K562 (cell line): ENCODE measurements around the gene ZFHX2. TPM values are rescaled to one million over a fixed set of nuclear protein-coding genes. Genes with fewer than 3 reads are reported as not detected.

Experiments used
- ATAC-seq: fragments of 200-7000 bp; cut with Tn5 transposase; 3 replicates; pipeline ENCODE4 v1.9.1; 2020; ENCODE audit warnings: moderate library complexity
- BruUV-seq: library from RNA; stranded (reverse); fragments of 400-500 nt; replicated peaks from 2 replicates; lab custom pipeline; 2021; lab: Mats Ljungman, UMichigan
- CTCF ChIA-PET: fragments of 300-600 bp; formaldehyde crosslinking; extraction: SDS; loops from one replicate; lab custom pipeline; 2021; ENCODE audit warnings: low intra/inter-chr PET ratio; lab: Yijun Ruan, JAX
- POLR2A ChIA-PET: fragments of 300-600, 350-650 bp; sonication (Branson Sonifier 250); formaldehyde crosslinking; extraction: SDS; loops from one replicate; lab custom pipeline; 2021; ENCODE audit warnings: antibody characterized with exemption, inconsistent platforms; lab: Yijun Ruan, JAX
- DNase-seq, 4 experiments: peaks; one replicate each; pipeline versions ENCODE4 v3.0.0 to v3.0.0-alpha.2; 2011 to 2018; ENCODE audit warnings: low spot score in 3 of 4, mixed read lengths in 3 of 4; ENCODE audit errors: extremely low read depth in 1 of 4
- FAIRE-seq: peaks from 2 replicates; lab custom pipeline; 2011; peaks lifted over from hg19 to GRCh38; lab: Jason Lieb, UNC
- H2AFZ ChIP-seq: 2 replicates; pipeline ENCODE4 v1.6.0; 2011; ENCODE audit warnings: low read depth, low read length, control low read depth, inconsistent platforms
- H3K27ac ChIP-seq: fragments of 200-600 bp; 3 replicates; pipeline ENCODE4 v1.8.0; 2011; ENCODE audit warnings: low read depth, mild to moderate bottlenecking, control low read depth, inconsistent platforms, low read length, moderate library complexity, mixed read lengths; ENCODE audit errors: extremely low read depth
- H3K27me3 ChIP-seq, 2 experiments: fragments of 300-600 bp in 1 of 2; 2 replicates in 1 of 2; 3 replicates in 1 of 2; pipeline versions ENCODE4 v1.6.0 to v1.8.0; 2011; ENCODE audit warnings: inconsistent platforms in 2 of 2, low read length in 2 of 2, mild to moderate bottlenecking in 1 of 2, mixed read lengths in 1 of 2, moderate library complexity in 1 of 2; ENCODE audit not compliant: control insufficient read depth in 2 of 2, insufficient read depth in 2 of 2
- H3K36me3 ChIP-seq: fragments of 300-600 bp; 3 replicates; pipeline ENCODE4 v1.8.0; 2011; ENCODE audit warnings: mild to moderate bottlenecking, low read length, inconsistent platforms; ENCODE audit not compliant: control insufficient read depth, insufficient read depth
- H3K4me1 ChIP-seq, 2 experiments: fragments of 200-600 bp in 1 of 2; replicated peaks in 1 of 2; 2 replicates in 1 of 2; 3 replicates in 1 of 2; pipeline versions ENCODE4 v1.5.1 to v1.8.0; 2011; ENCODE audit warnings: inconsistent platforms in 2 of 2, low read length in 2 of 2, mild to moderate bottlenecking in 1 of 2, mixed read lengths in 1 of 2, moderate library complexity in 1 of 2; ENCODE audit not compliant: control insufficient read depth in 2 of 2, insufficient read depth in 2 of 2
- H3K4me2 ChIP-seq: 2 replicates; pipeline ENCODE4 v1.6.1; 2011; ENCODE audit warnings: low read length, control low read depth, inconsistent platforms, mixed read lengths; ENCODE audit not compliant: insufficient read depth
- H3K4me3 ChIP-seq: fragments of 200-600 bp; sonication (generic), shearing (Covaris generic); 2 replicates; pipeline ENCODE4 v1.5.1; 2016; ENCODE audit warnings: control low read depth, inconsistent platforms
- H3K79me2 ChIP-seq: fragments of 200-600 bp; 3 replicates; pipeline ENCODE4 v1.8.0; 2011; ENCODE audit warnings: low read length, inconsistent platforms; ENCODE audit not compliant: control insufficient read depth, insufficient read depth
- H3K9ac ChIP-seq, 2 experiments: 2 replicates each; pipeline versions ENCODE4 v1.6.0 to v1.6.1; 2011; ENCODE audit warnings: low read depth in 2 of 2, low read length in 2 of 2, control low read depth in 1 of 2, inconsistent platforms in 1 of 2, mild to moderate bottlenecking in 1 of 2, mixed read lengths in 1 of 2; ENCODE audit not compliant: insufficient read depth in 1 of 2
- H3K9me1 ChIP-seq: one replicate; pipeline ENCODE4 v1.6.0; 2011; ENCODE audit warnings: inconsistent platforms, mild to moderate bottlenecking, low read length, moderate library complexity; ENCODE audit not compliant: control insufficient read depth, insufficient read depth
- H3K9me3 ChIP-seq: replicated peaks from 2 replicates; pipeline ENCODE4 v1.5.1; 2011; ENCODE audit warnings: low read depth, low read length, inconsistent platforms; ENCODE audit not compliant: control insufficient read depth, insufficient read depth
- H4K20me1 ChIP-seq: replicated peaks from 2 replicates; pipeline ENCODE4 v1.6.1; 2011; ENCODE audit warnings: low read length, inconsistent platforms, mixed read lengths; ENCODE audit not compliant: control insufficient read depth, insufficient read depth
- CTCF ChIP-seq, 3 experiments: IDR thresholded peaks in 2 of 3; conservative IDR thresholded peaks in 1 of 3; 2 replicates each; pipeline ENCODE4 v1.5.1; 2011 to 2012; ENCODE audit warnings: low read length in 3 of 3, mild to moderate bottlenecking in 3 of 3, control low read depth in 2 of 3, improper control_type of control experiment in 1 of 3, inconsistent platforms in 1 of 3, low read depth in 1 of 3, mixed read lengths in 1 of 3, moderate library complexity in 1 of 3; ENCODE audit not compliant: insufficient read depth in 2 of 3
- SMC3 ChIP-seq: conservative IDR thresholded peaks from 2 replicates; pipeline ENCODE4 v1.6.1; 2011; ENCODE audit warnings: low read depth, low read length, improper control_type of control experiment; ENCODE audit not compliant: insufficient read depth
- WGBS: fragments of 100-300 bp; shearing (Covaris generic); methylation state at CpG from one replicate; pipeline ENCODE4 v1.1.6; 2016; ENCODE audit warnings: low coverage, mixed read lengths; ENCODE audit not compliant: insufficient coverage; ENCODE audit errors: missing lambda C conversion rate; 5-methylcytosine and 5-hydroxymethylcytosine counted together
- in situ Hi-C: fragments of 300-500 bp; cut with MboI; formaldehyde crosslinking; loops from 4 replicates; pipeline ENCODE4 v1.15.0; 2018; ENCODE audit warnings: inconsistent platforms, mixed read lengths
- intact Hi-C: fragments of 100-400 bp; cut with micrococcal nuclease; formaldehyde crosslinking; loops from 2 replicates; pipeline ENCODE4 v1.14.2; 2022
- polyA plus RNA-seq, 8 experiments: library from polyadenylated mRNA; depleted of rRNA in 4 of 8; stranded (reverse) in 5 of 8; unstranded in 3 of 8; fragments of >200 nt; fragmentation: Nextera tagmentation in 2 of 8; fragmentation: Illumina TruSeq in 1 of 8; extraction: Ambion mirVana in 2 of 8; extraction: Trizol in 1 of 8; gene quantifications; 2 replicates each; pipeline versions ENCODE4 v1.2.1 to v1.2.3, GENCODE V29; 2011 to 2014; ENCODE audit warnings: inconsistent platforms in 1 of 8, missing spikeins in 1 of 8
- total RNA-seq, 7 experiments: library from RNA; depleted of rRNA in 6 of 7; stranded (reverse); fragments of >200 nt in 6 of 7; fragmentation: Illumina TruSeq in 2 of 7; extraction: Trizol in 2 of 7; gene quantifications; 2 replicates each; pipeline versions ENCODE4 v1.2.1 to v1.2.3, GENCODE V29; 2011 to 2021; ENCODE audit warnings: low replicate concordance in 1 of 7
- TF ChIP-seq, protein P1 (sequence below), 2 experiments: fragments of 450-650 bp; formaldehyde crosslinking in 1 of 2; IDR thresholded peaks; 2 replicates each; pipeline versions ENCODE4 v1.4.0 to v1.6.1; 2014 to 2020; ENCODE audit warnings: mild to moderate bottlenecking in 2 of 2, borderline replicate concordance in 1 of 2, low read depth in 1 of 2
- TF ChIP-seq, protein P2 (sequence below): fragments of 450-650 bp; formaldehyde crosslinking; IDR thresholded peaks from 2 replicates; pipeline ENCODE4 v1.4.0; 2020; ENCODE audit warnings: mild to moderate bottlenecking, moderate library complexity
- TF ChIP-seq, protein P3 (sequence below): fragments of 450-650 bp; IDR thresholded peaks from 2 replicates; pipeline ENCODE4 v1.6.1; 2016; ENCODE audit warnings: missing biosample characterization, missing genetic modification characterization

Gene ZFHX2
- total and polyA plus RNA-seq, 9 of the 15 experiments (the other 6 are each of a cell fraction or from before 2014, with no cell fraction given): 0.06 to 0.11 (median 0.11) TPM; not detected in 4

DNA sequence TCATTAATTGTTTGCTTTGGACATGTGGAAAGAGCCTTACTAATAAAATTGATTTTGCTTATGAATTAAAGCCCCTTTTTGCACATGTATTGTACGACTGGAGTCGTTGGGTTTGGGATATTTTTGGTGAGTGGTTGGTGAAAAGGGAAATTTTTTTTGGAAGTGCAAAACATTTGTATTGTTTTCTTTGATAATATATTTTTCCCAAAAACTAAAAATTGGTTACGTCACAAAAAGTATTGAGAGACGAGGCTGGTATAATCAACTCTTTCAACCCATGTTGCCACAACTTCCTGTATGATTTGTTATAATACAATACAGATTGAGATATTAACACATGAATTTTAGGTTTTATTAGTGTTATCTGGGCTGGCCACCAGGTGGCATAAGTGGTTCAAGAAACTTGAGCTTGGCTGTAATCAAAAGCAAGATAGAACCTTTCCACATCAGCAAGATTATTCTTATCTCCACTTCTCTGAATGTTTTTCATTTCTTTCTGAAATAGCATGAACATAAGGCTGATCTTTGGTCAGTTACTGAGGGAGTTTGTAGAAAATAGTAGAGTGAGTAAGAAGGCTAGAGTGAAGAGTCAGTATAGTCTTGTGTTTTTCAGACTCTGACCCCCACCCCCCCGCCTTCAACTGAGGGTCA, 73.3 kb downstream of the ZFHX2 start:
- peak; percentile 69 for FAIRE-seq
- BruUV-seq: no TSS peak
- intact Hi-C loops: loop anchor here (1.0 kb wide), 1 partner anchor 81 kb away; no protein-coding TSS in a partner anchor
- no peaks in the 10 kb centered on the region for H3K9me1 ChIP-seq
- DNase-seq: peak; percentile 20 to 51 (median 26)
- H3K4me1 ChIP-seq: no peaks in the 10 kb centered on the region
- ATAC-seq: peak; percentile 55; the same call in 2 of the 3 replicates
- no peak overlapping the region for H3K27ac ChIP-seq
- no peaks in the 10 kb centered on the region for H3K79me2 ChIP-seq
- no peak overlapping the region for H3K4me2 ChIP-seq
- H3K9me3 ChIP-seq: no peaks in the 10 kb centered on the region
- no peaks in the 10 kb centered on the region for H3K27me3 ChIP-seq
- in situ Hi-C loops: no loop called here
- no peak overlapping the region for H2AFZ ChIP-seq
- H3K9ac ChIP-seq: no peak overlapping the region
- no peak overlapping the region for H3K4me3 ChIP-seq
- ChIA-PET CTCF (interaction anchor here (0.6 to 2.8 kb wide), 5 partner anchors 61 to 151 kb away, joined by 5 to 22 read pairs (median 9); no protein-coding TSS in a partner anchor), POLR2A (interaction anchor here (0.6 kb wide), 1 partner anchor 87 kb away, joined by 3 read pairs; no protein-coding TSS in a partner anchor)
- peaks cover 55% of the 10 kb centered on the region for H3K36me3 ChIP-seq
- 14% methylated on average over 5 of the region's 5 CpGs for WGBS
- 0 out of 2 replicates have a peak, but pooled peaks cover 5% of the 10 kb centered on the region for H4K20me1 ChIP-seq
- TF ChIP-seq, protein P1, sequence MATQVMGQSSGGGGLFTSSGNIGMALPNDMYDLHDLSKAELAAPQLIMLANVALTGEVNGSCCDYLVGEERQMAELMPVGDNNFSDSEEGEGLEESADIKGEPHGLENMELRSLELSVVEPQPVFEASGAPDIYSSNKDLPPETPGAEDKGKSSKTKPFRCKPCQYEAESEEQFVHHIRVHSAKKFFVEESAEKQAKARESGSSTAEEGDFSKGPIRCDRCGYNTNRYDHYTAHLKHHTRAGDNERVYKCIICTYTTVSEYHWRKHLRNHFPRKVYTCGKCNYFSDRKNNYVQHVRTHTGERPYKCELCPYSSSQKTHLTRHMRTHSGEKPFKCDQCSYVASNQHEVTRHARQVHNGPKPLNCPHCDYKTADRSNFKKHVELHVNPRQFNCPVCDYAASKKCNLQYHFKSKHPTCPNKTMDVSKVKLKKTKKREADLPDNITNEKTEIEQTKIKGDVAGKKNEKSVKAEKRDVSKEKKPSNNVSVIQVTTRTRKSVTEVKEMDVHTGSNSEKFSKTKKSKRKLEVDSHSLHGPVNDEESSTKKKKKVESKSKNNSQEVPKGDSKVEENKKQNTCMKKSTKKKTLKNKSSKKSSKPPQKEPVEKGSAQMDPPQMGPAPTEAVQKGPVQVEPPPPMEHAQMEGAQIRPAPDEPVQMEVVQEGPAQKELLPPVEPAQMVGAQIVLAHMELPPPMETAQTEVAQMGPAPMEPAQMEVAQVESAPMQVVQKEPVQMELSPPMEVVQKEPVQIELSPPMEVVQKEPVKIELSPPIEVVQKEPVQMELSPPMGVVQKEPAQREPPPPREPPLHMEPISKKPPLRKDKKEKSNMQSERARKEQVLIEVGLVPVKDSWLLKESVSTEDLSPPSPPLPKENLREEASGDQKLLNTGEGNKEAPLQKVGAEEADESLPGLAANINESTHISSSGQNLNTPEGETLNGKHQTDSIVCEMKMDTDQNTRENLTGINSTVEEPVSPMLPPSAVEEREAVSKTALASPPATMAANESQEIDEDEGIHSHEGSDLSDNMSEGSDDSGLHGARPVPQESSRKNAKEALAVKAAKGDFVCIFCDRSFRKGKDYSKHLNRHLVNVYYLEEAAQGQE (IDR thresholded peaks at IDR 0.05; ENCODE audit: borderline replicate concordance): peak; percentile 70
- TF ChIP-seq, protein P1 (CRISPR knock-in tag; IDR thresholded peaks at IDR 0.05; ENCODE audit: low read depth): no peak
- TF ChIP-seq, protein P2, sequence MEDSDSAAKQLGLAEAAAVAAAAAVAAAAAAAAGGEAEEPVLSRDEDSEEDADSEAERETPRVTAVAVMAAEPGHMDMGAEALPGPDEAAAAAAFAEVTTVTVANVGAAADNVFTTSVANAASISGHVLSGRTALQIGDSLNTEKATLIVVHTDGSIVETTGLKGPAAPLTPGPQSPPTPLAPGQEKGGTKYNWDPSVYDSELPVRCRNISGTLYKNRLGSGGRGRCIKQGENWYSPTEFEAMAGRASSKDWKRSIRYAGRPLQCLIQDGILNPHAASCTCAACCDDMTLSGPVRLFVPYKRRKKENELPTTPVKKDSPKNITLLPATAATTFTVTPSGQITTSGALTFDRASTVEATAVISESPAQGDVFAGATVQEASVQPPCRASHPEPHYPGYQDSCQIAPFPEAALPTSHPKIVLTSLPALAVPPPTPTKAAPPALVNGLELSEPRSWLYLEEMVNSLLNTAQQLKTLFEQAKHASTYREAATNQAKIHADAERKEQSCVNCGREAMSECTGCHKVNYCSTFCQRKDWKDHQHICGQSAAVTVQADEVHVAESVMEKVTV (CRISPR knock-in tag): peak; percentile 50
- TF ChIP-seq, protein P3, sequence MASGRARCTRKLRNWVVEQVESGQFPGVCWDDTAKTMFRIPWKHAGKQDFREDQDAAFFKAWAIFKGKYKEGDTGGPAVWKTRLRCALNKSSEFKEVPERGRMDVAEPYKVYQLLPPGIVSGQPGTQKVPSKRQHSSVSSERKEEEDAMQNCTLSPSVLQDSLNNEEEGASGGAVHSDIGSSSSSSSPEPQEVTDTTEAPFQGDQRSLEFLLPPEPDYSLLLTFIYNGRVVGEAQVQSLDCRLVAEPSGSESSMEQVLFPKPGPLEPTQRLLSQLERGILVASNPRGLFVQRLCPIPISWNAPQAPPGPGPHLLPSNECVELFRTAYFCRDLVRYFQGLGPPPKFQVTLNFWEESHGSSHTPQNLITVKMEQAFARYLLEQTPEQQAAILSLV: no peak
- TF ChIP-seq CTCF (IDR thresholded peaks at IDR 0.05 in 2 of 3, conservative IDR thresholded peaks at IDR 0.05 in 1 of 3; ENCODE audit: insufficient read depth in 2 of 3, low read depth in 1 of 3, low read length in 3 of 3) (peak; percentile 46 to 65 (median 53); a peak in 5 of 6 replicates), SMC3 (peak; percentile 43; the same call in 1 of the 2 replicates)
